Stimulated activated CD4-positive, alpha-beta T cell treated with anti-CD3 and anti-CD28 coated beads, Interleukin-1b, Interleukin-23, amount 100 ng/mL, for 4 hours (primary cell): ENCODE results near the gene CEP112.
"Not testable (repeated sequence)": the region's sequence is repeated elsewhere in the genome, so short reads cannot be mapped to it uniquely, and the experiment has no call there.

Experiments used
- DNase-seq, 2 donors: peaks; one replicate each; pipeline ENCODE4 v3.0.0-alpha.2; 2020; ENCODE audit warnings: low read depth in 2 of 2

Gene CEP112

DNA sequence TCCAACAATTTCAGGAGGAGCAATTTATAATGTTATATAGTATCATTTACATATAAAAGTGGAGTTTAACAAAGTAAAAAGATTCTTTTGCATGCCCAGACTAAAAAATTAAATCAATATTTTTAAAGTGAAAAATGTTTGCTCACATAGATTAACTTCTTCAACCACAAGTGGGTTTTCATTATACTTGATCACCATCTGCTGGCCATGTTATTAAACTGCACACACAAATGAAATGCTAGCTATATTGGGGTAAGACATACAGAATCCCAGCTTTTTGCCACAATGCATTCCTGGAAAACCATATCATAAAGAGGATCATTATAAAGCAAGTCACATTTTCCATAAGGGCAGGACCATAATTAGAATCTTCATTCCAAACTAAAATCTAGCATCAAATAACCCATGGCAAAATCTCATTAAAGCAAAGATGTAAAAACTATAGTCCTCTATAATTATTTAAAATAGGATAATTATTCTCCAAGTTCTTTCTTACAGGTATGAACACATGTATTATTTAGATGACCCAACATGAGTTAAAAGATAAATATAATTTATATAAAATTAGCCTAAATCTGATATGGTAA is 26.3 kb downstream of the CEP112 start:
- DNase-seq = peak in 1 of 2 donors; percentile 11

DNA sequence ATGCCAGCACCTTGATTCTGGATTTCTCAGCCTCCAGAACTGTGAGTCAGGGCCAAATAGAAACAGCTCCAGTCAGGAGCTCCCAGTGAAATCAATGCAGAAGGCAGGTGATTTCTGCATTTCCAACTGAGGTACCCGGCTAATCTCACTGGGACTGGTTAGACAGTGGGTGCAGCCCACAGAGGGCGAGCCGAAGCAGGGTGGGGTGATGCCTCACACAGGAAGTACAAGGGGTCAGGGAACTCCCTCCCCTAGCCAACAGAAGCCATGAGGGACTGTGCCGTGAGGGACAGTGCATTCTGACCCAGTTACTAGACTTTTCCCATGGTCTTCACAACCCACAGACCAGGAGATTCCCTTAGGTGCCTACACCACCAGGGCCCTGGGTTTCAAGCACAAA is 36.9 kb downstream of the CEP112 start:
- DNase-seq = not testable (repeated sequence)

GRCh38 chr17:66152756-66153155 is 39.2 kb downstream of the CEP112 start:
- no peak for DNase-seq

- no peak for DNase-seq
These were observed 41.2 kb downstream of the CEP112 start for GRCh38 chr17:66150708-66151107.

DNA sequence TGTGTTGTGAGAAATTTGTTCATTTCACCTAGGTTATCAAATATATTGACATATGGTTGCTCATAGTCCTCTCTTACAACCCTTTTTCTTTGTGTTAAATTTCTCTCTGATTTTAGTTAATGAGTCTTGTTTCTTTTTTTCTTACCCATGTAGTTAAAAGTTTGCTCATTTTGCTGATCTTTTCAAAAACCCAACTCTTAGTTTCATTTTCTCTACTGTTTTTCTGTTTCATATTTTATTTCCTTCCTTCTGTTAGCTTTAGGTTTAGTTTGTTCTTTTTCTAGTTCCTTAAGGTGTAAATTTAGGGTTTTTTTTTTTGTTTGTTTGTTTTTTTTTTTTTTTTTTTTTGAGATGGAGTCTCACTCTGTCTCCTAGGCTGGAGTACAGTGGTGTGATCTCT is 42.4 kb downstream of the CEP112 start:
- no peak for DNase-seq

GRCh38 chr17:66146394-66146793 is 45.5 kb downstream of the CEP112 start:
- no peak for DNase-seq

- no peak for DNase-seq
These were observed 48.2 kb downstream of the CEP112 start for GRCh38 chr17:66143657-66144282.

GRCh38 chr17:66142428-66142827 is 49.5 kb downstream of the CEP112 start:
- DNase-seq = no peak

- no peak for DNase-seq
These were observed 53.8 kb downstream of the CEP112 start for GRCh38 chr17:66138120-66138519.

DNA sequence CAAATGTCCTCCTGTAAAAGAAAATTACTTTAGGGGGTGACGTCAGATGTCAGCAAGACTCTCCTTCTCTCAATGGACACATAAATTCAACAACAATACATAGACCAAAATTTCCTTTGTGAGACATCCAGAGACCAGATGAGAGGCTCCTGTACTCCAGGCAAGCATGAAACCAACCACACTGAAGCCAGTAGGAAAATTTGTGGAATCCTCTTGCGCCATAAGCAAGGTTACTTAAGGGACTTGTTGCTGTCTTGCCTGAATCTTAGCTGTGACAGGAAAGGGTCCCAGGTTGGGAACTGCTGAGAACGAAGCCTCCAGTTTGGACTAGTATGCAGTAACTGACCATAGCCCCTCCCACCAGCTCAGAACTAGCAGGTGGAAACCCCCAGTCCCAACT is 56.0 kb downstream of the CEP112 start:
- DNase-seq = no peak

DNA sequence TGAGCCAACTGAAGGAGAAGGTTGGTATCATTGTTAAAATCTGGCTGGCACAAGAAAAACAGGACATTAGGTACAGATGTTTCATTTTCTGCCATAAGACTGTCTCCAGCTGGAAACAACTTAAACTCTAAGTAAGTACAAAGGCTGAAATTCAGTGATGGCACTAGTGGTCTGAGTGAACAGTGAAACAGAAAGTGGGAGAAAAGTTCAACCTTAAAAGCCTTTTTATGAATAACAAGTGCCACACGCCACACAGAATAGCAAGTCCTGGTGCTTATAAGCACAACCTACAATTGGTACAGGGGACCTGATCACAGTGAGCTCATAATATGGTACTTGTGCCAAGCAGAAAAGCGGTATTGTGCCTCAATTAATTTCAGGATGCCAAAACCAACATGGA is 56.7 kb downstream of the CEP112 start:
- no peak for DNase-seq

DNA sequence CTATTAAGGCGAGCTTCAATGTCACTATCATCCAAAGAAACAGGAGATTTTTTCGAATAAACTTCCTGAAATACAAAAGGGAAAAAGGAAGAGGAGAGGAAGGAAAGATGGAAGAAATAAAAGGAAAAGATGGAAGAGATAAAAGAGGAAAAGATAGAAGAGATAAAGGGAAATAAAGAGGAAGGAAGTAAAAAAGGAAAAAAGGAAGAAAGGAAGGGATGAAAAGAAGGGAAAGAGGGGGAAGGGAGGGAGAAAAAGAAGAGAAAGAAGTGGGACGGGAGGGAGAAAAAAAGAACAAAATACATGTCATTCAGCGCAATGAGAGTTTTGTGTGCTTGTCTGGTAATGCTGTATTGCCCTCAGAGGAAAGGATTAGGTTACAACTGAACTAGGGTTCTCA is 62.2 kb downstream of the CEP112 start:
- DNase-seq = no peak

- no peak for DNase-seq
These were observed 65.7 kb downstream of the CEP112 start for GRCh38 chr17:66126231-66126630.

GRCh38 chr17:66123163-66123562 is 68.8 kb downstream of the CEP112 start:
- DNase-seq = no peak

DNA sequence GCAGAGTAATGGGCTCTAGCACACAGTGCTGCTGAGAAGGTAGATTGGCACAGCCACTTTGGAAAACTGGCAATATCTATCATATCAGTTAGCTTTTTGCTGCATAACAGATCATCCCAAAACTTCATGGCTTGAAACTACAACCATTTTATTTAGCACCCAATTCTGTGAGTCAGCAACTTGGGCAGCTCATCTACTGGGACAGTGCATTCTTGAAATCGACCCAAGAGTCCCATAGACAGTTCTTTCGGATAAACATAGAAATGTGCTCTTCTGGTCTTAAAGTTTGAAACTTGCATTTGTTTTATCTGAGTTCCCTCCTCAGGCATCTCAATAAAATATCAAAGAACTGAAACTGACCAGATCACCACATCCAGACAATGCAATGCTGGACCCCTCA is 76.7 kb downstream of the CEP112 start:
- no peak for DNase-seq

- no peak for DNase-seq
These were observed 77.3 kb downstream of the CEP112 start for GRCh38 chr17:66114609-66115008.

DNA sequence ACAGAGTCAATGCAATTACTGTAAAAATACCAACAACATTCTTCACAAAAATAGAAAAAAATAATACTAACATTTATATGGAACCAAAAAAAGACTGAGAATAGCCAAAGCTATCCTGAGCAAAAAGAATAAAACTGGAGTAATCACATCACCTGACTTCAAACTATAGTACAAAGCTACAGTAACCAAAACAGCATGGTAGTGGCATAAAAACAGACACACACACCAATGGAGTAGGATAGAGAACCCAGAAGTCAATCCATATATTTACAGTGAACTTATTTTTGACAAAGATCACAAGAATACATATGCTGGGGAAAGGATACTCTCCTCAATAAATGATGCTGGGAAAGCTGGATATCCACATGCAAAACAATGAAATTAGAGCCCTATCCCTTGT is 84.2 kb downstream of the CEP112 start:
- no peak for DNase-seq

DNA sequence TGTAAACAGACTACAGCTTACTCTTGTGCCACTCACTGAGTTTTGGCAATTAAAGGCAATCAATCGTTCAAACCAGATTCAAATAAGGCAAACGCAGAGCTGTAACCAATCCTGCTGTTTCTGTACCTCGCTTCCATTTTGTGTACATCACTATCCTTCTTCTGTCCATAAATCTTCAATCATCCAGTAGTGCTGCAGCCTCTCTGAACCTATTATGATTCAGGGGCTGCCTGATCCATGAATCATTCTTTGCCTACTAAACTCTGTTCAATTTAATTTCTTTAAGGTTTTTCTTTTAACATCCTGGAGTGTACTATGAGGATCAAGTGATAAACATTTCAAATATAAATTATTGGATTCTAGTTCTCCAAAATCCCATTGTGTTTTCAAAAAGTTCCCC is 93.9 kb downstream of the CEP112 start:
- no peak for DNase-seq

GRCh38 chr17:66094727-66095126 is 97.2 kb downstream of the CEP112 start:
- no peak for DNase-seq

DNA sequence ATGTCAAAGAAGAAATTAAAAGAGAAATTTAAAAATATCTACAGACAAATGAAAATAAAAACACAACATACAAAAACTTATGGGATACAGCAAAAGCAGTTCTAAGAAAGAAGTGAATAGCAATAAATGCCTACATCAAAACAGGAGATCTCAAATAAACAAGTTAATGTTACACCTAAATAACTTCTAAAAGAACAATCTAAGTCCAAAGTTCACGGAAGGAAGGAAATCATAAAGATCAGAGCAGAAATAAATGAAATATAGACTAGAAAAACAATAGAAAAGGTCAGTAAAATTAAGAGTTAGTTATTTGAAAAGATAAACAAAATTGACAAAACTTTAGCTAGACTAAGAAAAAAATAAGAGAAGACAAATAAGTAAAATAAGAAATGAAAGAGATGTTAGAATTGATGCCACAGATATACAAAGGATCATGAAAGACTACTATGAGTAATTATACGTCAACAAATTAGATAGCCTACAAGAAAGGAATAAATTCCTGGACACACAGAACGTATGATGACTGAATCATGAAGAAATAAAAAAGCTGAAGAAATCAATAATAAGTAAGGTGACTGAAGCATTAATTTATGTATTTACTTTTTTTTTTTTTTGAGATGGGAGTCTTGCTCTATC is 100.4 kb downstream of the CEP112 start:
- no peak for DNase-seq

DNA sequence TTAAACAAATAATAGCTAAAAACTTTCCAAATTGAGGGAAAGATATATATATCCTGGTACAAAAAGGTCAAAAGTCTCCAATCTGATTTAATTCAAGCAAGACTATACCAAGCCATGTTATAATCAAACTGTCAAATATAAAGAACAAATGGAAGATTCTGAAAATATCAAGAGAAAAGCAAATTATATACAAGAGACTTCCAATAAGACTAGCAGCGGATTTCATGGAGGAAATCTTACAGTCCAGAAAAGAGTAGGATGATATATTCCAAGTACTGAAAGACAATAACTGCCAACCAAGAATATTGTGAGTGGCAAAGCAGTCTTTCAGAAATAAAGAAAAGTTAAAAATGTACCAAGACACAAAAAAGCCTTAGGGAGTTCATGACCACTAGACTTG is 102.2 kb downstream of the CEP112 start:
- DNase-seq = no peak

GRCh38 chr17:66088173-66088572 is 103.8 kb downstream of the CEP112 start:
- DNase-seq = no peak

DNA sequence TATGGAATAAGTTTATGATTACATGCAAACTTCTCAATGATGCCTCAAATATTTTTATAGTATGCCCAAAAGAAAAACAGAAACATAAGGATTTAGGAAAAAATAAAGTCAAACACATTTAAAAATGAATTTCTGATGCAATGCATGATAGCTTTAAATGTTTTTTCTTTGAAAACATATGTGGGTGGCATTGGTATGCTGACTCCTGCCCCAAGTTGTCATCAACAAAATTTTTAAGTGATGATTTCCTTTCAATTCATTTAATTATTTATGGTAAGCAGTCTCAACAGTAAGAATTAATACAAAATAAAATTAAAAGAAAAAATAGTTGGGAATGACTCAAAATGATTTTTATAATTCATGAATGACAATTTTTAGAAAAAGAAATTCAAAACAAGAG is 104.9 kb downstream of the CEP112 start:
- no peak for DNase-seq

DNA sequence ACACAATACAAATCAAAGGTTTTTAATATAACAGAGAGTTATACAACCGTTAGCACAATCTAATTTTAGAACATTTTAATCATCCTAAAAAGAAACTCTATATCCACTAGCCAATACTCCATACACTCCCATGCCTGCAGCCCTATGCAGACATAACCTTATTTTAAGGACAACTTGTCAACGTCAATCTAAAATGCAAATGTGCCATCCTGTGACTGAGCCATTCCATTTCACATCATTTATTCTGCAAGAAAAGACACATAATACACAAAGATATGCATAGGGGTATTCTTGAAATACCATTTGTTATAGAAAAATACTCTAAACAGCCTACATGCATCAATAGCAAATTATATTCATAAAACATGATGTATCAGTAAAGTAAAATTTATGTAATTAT is 106.7 kb downstream of the CEP112 start:
- DNase-seq = no peak
